LNCAP (cell line): Measurements from ENCODE around the gene FES.

Source experiments
- TF ChIP-seq, protein P1 (sequence below): fragments of 450-650 bp; IDR thresholded peaks from 2 replicates; pipeline ENCODE4 v1.5.1; 2017; ENCODE audit warnings: mild to moderate bottlenecking

FES gene

GRCh38 chr15:90932660-90932991, 48.3 kb downstream of the FES start:
- TF ChIP-seq, protein P1, sequence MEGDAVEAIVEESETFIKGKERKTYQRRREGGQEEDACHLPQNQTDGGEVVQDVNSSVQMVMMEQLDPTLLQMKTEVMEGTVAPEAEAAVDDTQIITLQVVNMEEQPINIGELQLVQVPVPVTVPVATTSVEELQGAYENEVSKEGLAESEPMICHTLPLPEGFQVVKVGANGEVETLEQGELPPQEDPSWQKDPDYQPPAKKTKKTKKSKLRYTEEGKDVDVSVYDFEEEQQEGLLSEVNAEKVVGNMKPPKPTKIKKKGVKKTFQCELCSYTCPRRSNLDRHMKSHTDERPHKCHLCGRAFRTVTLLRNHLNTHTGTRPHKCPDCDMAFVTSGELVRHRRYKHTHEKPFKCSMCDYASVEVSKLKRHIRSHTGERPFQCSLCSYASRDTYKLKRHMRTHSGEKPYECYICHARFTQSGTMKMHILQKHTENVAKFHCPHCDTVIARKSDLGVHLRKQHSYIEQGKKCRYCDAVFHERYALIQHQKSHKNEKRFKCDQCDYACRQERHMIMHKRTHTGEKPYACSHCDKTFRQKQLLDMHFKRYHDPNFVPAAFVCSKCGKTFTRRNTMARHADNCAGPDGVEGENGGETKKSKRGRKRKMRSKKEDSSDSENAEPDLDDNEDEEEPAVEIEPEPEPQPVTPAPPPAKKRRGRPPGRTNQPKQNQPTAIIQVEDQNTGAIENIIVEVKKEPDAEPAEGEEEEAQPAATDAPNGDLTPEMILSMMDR = no peak

DNA sequence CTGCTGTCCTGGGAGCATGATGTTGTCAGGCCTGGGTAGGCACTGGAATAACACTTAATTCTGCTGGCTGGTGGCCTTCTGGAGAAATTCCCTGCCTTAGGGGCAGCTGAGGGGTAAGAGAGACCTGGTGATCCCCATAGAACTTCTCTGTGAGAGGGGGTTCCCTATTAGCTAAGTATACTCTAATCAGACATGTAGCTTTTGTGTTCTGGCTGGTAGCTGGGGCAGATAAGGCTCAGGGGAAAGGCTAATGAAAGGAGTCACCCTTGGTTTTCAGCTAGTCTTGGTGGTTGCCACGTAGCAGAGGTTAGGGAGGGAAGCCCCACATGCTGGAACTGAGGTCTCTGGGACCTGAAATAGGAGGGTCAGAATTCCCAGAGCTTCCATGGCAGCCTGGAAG, 49.0 kb downstream of the FES start:
- TF ChIP-seq, protein P1 = no peak

DNA sequence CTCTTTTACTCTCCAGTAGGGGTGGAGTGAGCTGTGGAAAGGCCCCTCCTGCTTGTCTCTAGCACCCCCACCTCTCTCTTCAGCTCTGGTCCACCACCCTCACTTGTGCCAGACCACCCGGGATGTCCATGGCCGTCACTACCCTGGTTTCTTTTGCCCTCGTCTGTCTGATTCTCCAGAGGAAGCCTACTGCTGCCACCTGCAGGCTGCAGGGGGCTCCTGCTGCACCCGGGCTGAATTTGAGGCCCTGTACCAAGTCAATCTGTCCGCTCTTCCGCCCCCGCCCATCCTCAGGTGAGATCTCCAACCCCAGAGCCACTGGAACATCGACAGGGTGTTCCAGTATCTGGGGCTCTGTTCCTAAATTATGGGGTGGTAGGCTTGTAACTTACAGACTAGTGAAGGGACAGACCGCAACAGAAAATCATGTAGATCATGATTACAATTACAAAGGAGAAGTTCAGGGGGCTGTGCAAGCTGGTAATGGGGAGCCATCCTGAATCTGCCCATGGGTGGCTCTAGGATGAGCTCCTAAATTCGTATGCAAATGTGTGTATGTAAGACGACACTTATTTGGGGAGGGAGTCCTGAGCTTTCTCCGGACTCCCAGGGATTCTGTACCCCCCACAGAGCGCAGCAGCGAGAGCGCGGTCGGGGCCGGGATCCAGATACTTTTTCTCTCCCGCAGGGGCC, 50.1 kb downstream of the FES start:
- TF ChIP-seq, protein P1 = peak; percentile 93

DNA sequence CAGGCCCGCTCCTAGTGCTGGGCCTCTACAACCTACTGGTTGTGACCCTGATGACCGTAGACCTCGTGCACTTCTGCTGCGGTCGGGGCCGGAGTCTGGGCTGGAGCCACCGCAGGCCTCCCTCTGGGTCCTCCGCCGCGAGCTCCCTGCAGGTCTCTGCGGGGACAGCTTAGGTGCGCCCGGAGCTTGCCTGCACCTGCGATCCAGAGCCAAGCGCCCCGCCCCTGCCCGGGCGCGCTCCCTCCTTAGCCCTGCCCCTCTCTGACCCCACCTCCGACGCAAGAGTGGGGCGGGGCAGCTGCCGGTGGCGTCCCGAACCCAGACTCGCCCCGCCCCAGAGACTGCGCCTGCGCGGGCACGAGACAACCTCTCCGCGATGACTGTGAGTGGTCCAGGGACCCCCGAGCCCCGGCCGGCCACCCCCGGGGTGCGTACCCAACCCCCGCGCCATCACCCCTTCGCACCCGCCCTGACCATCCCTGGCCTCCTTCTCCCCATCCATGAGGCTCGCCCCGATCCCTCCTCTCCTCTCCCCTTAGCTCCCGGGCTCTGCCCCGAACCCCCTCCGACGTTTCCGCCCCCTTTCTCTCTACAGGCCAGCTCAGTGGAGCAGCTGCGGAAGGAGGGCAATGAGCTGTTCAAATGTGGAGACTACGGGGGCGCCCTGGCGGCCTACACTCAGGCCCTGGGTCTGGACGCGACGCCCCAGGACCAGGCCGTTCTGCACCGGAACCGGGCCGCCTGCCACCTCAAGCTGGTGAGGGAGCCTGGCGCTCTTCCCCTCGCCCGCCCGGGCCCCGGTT, 50.8 kb downstream of the FES start, which contains the start of gene UNC45A:
Gene UNC45A, plus strand, starts transcription at position 337 of the 803 bp plus-strand sequence. Its CDS starts 40 bp downstream, at position 377.
- TF ChIP-seq, protein P1 = no peak

DNA sequence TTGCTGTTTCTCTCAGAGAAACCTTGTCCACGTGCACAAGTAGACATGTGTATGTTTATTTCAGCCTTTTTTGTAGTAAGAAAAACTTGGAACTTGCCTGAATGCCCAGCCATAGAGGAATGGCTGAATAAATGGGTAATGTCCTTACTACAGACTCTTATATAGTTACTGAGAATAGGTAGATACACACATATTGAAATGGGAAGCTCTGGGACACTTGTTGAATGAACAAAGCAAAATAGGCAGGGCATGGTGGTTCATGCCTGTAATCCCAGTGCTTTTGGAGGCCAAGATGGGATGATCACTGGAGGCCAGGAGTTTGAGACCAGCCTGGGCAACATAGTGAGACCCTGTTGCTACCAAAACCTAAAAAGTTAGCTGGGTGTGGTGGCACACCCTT, 52.5 kb downstream of the FES start:
- TF ChIP-seq, protein P1 = no peak

DNA sequence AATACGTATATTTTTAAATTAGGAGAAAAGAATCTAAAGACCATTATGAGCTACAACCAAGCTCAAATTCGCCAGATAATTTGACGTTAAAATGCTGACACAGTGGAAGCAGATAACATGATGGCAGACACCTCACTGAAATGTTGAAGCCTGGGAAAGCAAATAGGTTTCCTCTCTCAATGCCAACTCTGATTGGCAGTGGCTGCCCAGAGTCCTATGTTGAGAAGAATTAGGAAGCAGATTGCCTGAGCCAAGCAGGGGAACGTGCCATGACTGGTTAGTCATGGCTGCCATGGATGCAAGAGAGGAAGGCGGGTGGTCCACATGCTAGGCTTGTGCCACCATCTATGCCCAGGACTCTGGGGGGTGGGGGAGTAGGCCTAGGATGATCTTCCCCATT, 54.0 kb downstream of the FES start:
- TF ChIP-seq, protein P1 = no peak

GRCh38 chr15:90939756-90940155, 55.5 kb downstream of the FES start:
- TF ChIP-seq, protein P1 = no peak
